ENCODE results near the gene MIEF1. TPM values are rescaled to one million over a fixed set of nuclear protein-coding genes. Genes with fewer than 3 reads are reported as not detected.
A peak's percentile ranks its signal among the peaks of the same experiment; 100 is the strongest.

MIEF1 gene
- total and polyA plus RNA-seq, 8 donors, result 16.1 to 28.5 (median 25.4) TPM

- ATAC-seq (peak; percentile 41), DNase-seq (peak; percentile 79 to 95 (median 84))
- intact Hi-C loops (cut with DNase I), result loop anchor here in 1 of 2 donors (5.0 kb wide), 1 partner anchor 493 kb away; no protein-coding TSS in a partner anchor
- Histone ChIP-seq H3K27me3 (no peaks in the 10 kb centered on the region), H3K4me3 (no peak overlapping the region), H3K4me1 (peaks cover 15 to 36% of the 10 kb centered on the region in 2 donors), H3K36me3 (peaks cover 0 to 12% of the 10 kb centered on the region in 2 donors), H3K9me3 (no peaks in the 10 kb centered on the region), H3K27ac (no peak overlapping the region)
- TF ChIP-seq CTCF (IDR thresholded peaks at IDR 0.05), result peak; percentile 93
Measured at GRCh38 chr22:39534591-39535356, 32.7 kb downstream of the MIEF1 start.

- DNase-seq (no peak), ATAC-seq (no peak)
- peaks cover 10 to 30% of the 10 kb centered on the region in 2 donors for H3K4me1 ChIP-seq
- H3K36me3 ChIP-seq, result peaks cover 0 to 6% of the 10 kb centered on the region in 2 donors
- no peaks in the 10 kb centered on the region for H3K9me3 ChIP-seq
- intact Hi-C loops (cut with DNase I), result loop anchor here in 1 of 2 donors (5.0 kb wide), 1 partner anchor 492 kb away; no protein-coding TSS in a partner anchor
- TF ChIP-seq CTCF (IDR thresholded peaks at IDR 0.05), result no peak
- H3K27ac ChIP-seq, result no peak overlapping the region
- H3K4me3 ChIP-seq, result no peak overlapping the region
- H3K27me3 ChIP-seq, result no peaks in the 10 kb centered on the region
Measured at GRCh38 chr22:39535357-39535725, 33.3 kb downstream of the MIEF1 start.

GRCh38 chr22:39535831-39536449, 33.9 kb downstream of the MIEF1 start:
- H3K9me3 ChIP-seq, result no peaks in the 10 kb centered on the region
- H3K4me3 ChIP-seq, result no peak overlapping the region
- intact Hi-C loops (cut with DNase I), result loop anchor here in 1 of 2 donors (5.0 kb wide), 1 partner anchor 491 kb away; no protein-coding TSS in a partner anchor
- no peak for TF ChIP-seq CTCF (IDR thresholded peaks at IDR 0.05)
- H3K27ac ChIP-seq, result no peak overlapping the region
- H3K4me1 ChIP-seq, result peaks cover 10 to 24% of the 10 kb centered on the region in 2 donors
- H3K27me3 ChIP-seq, result no peaks in the 10 kb centered on the region
- DNase-seq (no peak), ATAC-seq (no peak)
- peaks cover 0 to 2% of the 10 kb centered on the region in 2 donors for H3K36me3 ChIP-seq

DNA sequence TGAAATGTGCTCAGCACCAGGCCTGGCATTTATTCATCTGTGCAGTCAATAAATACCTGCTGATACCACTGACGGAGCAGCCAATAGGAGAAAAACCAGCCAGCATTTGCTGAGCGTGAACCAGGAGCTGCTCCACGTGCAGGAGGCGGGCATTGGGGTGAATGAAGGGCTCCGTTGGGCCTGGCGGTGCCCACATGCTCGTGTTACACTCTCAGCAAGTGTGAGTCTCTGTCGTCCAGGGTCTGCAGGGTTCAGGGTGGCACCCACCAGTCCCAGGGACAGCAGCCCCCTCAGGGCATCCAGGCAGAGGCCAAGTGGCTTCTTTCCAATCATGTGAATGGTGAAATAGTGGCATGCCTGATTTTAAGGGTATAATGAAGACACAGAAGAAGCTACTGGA, 34.6 kb downstream of the MIEF1 start:
- H3K36me3 ChIP-seq, result no peaks in the 10 kb centered on the region
- intact Hi-C loops (cut with DNase I), result loop anchor here in 1 of 2 donors (5.0 kb wide), 1 partner anchor 491 kb away; no protein-coding TSS in a partner anchor
- DNase-seq (no peak), ATAC-seq (no peak)
- no peak overlapping the region for H3K27ac ChIP-seq
- H3K9me3 ChIP-seq, result no peaks in the 10 kb centered on the region
- no peak for TF ChIP-seq CTCF (IDR thresholded peaks at IDR 0.05)
- no peak overlapping the region for H3K4me3 ChIP-seq
- no peaks in the 10 kb centered on the region for H3K27me3 ChIP-seq
- H3K4me1 ChIP-seq, result peaks cover 3 to 16% of the 10 kb centered on the region in 2 donors

DNA sequence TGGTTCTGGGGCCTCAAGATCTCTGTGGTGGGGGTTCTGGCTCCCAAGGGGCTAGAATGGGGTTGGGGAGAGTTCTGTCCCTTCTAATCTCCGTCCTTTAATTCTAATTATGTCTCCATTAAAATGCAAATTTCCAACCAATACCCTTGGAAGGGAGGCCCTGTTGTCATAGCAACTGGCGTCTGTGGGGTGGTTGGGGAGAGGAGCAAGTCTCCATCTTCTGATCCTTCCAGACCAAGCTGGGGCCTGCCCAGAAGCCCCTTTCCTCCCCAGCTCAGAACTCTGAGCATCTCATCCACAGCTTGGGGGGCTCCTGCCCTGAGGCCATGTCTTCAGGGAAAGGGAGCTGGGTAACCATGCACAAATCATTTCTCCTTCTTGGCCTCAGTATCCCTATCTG, 35.9 kb downstream of the MIEF1 start:
- peaks cover 0 to 13% of the 10 kb centered on the region in 2 donors for H3K4me1 ChIP-seq
- no peak for TF ChIP-seq CTCF (IDR thresholded peaks at IDR 0.05)
- DNase-seq (no peak), ATAC-seq (no peak)
- H3K27ac ChIP-seq, result no peak overlapping the region
- intact Hi-C loops (cut with DNase I), result loop anchor here in 1 of 2 donors (5.0 kb wide), 1 partner anchor 489 kb away; no protein-coding TSS in a partner anchor
- H3K27me3 ChIP-seq, result peaks cover 0 to 9% of the 10 kb centered on the region in 2 donors
- H3K36me3 ChIP-seq, result no peaks in the 10 kb centered on the region
- H3K9me3 ChIP-seq, result no peaks in the 10 kb centered on the region
- H3K4me3 ChIP-seq, result no peak overlapping the region
